ENCODE results near the gene CTNNA2.

CTNNA2 gene

DNA sequence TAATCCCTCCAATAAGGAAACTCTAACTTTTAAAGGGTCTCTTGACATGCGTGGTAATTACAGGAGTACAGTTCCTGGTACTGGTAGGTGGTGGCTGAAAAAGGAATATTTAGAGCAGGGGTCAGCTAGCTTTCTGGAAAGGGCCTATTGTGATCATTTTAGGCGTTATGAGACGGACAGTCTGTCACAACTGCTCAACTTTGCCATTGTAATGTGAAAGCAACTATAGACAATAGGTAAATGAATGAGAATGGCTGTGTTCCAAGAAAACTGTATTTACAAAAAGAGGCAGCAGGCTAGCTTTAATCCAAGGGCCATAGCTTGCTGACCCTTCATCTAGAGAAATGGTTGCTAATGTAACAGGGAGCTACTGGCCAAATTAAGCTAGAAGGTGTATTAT lies 969.4 kb downstream of the CTNNA2 start:
- no peak overlapping the region for H3K27ac ChIP-seq
- DNase-seq (ENCODE audit: low read depth, low spot score), result no peak

DNA sequence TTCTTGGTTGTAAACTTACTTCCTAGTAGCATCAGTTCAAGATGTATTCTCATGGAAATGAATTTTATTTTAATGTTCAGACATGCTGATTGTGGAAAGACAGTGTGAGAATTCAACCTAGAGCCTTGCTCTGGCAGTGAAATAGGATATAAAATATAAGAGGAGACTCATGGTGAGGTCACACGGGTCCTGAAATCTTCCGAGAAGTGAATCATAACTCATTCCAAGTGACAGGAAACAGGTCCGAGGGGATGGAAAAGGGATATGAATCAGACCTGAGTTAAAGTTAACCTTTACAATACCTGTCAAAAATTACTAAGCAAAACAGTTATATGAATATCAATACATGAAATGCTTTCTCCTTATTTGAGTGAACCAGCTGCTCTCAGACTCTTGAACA lies 976.9 kb downstream of the CTNNA2 start:
- peak overlapping the region; percentile 59 for H3K27ac ChIP-seq
- DNase-seq (ENCODE audit: low read depth, low spot score), result peak; percentile 51

DNA sequence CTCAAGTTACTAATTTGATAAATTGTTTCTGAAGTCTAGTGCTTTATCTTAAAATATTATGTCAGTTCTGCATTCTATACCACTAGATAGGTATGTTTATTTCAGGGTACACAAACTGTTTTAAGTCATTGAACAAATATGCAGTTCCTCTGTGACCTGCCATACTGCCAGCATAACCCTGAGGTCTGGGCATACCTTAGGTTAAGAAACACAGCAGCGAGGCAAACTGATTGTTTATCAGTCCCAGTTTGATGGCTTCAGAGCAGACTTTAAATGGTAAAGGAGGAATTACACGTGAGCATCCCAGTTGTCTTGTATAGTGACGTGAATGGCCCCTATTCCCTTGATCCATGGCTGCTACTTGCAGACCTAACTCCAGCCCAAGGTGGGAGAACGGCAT lies 978.1 kb downstream of the CTNNA2 start:
- no peak overlapping the region for H3K27ac ChIP-seq
- no peak for DNase-seq (ENCODE audit: low read depth, low spot score)

DNA sequence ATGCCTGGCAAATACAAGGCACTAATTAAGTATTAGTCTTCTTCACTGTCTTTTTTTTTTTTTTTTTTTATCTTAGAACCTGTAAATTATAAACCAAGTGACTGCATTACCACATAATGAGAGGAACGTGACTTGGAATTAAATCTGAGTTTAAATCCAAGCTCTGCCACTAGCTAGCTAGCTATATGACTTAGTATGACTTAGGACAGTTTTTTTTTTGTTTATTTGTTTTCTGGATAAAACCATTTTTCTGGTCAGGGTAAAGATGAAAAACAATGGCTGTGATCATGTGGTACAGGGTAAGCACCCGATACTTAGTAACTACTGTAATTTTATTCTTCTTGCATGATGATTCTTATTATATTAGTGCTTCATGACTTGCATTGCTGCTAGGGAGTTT lies 983.5 kb downstream of the CTNNA2 start:
- DNase-seq (ENCODE audit: low read depth, low spot score), result no peak
- H3K27ac ChIP-seq, result peak overlapping the region; percentile 16

DNA sequence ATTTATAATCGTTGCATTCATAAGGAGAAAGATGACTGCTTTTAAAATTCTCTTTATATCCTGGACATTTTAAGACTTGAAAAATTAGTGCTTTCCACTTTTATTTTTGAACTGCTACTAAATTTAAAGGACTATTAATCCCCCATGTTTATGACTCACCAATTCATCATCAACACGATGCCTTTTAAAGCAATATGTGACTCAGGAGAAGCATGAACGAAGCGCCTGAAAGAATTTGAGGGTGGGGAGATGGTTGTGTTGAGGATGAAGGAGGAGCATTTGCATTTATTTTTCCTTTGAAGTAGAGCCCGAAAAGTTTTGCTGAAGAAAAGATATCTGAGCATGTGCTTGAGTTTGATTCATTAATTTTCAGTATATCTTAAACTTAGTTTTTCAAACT lies 983.9 kb downstream of the CTNNA2 start:
- H3K27ac ChIP-seq, result peak overlapping the region; percentile 16
- DNase-seq (ENCODE audit: low read depth, low spot score), result peak; percentile 29

DNA sequence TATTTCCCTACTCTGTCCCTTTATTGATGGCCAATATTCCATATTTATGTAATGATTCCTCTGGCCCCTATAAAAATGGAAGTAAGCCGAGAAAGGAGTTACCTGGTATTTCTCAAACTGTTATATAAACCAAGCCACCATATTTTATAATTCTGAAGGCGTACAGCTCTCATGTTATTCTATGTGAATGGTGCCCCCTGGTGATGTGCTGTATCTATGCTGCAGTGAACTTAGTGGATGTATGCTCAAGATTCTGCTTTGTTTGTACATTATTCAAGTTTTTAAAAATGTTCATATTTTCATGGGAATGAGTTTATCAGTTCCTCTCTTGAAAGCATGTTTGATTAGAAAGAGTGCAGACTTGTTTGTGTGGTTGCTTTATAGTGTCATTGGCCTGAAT lies 986.2 kb downstream of the CTNNA2 start:
- H3K27ac ChIP-seq, result no peak overlapping the region
- DNase-seq (ENCODE audit: low read depth, low spot score), result peak; percentile 1

DNA sequence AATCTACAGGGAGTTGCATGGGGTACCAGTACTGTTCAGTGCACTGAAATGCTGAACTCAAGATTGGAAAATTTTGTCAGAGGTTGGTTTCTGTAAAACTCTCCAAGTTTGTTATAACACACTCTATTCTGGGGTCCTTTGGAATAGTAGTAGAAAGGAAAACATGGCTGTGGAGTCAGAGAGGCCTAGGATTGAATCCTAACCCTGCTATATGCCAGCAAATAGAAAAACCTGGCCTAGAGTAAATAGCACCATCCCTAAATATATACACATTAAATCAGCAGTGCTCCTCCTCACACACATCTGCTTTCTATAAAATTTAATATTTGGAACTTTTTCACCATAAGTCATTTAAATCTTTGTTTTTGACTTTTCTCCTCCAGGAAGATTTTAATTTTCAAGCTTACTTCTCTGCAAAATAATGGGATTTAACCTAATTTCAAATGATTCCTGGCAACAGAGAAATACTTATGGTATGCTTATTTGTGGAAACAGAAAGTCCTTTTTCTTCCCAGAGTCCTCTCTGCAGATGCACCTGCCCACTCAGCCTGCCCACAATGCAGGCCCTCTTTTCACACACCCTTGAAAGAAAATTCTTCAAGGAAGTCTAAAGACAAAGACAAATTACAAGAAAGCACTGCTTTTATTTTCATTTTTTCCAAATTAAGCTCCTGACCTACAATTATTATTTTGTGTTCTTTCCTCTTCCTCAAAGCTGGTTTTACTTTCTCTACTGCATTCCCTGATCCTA lies 989.2 kb downstream of the CTNNA2 start:
- no peak for DNase-seq (ENCODE audit: low read depth, low spot score)
- H3K27ac ChIP-seq, result no peak overlapping the region

DNA sequence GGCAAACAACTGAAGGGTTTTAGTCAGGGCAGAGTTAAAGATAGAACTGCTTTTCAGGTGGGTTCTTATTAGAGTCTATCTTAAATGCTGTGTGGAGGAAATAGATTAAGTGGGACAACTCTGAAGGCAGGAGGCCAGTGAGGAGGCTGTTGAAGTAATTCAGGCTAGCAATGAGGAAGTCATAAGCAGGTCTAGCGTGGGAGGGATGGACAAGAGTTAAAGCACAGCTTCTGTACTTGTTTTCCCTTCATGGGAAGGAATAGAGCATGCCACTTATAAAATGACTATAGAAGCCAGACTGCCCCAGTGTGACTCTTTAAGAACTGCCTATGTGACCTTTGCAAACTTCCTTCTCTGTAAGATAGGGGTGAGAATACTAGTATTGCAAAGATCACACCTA lies 993.7 kb downstream of the CTNNA2 start:
- H3K27ac ChIP-seq, result no peak overlapping the region
- DNase-seq (ENCODE audit: low read depth, low spot score), result no peak

DNA sequence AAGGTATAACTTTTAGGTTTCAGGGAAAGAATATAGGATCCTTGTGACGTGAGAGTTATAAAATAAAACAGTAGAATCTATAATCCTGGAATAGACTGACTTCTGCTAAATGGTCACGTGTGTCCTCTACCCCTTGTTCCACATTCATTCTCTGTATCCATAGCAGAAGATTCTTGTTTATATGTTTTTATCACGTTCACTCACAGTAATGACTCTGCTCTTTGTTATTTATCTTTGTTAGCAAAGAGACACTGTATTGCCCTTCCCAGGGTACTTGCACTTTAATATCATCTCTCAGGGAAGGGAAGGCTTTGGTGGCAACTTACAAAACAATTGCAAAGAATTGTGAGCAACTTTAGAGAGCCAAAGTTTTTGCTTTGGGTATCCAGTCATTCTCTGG lies 997.9 kb downstream of the CTNNA2 start:
- DNase-seq (ENCODE audit: low read depth, low spot score), result no peak
- H3K27ac ChIP-seq, result no peak overlapping the region

DNA sequence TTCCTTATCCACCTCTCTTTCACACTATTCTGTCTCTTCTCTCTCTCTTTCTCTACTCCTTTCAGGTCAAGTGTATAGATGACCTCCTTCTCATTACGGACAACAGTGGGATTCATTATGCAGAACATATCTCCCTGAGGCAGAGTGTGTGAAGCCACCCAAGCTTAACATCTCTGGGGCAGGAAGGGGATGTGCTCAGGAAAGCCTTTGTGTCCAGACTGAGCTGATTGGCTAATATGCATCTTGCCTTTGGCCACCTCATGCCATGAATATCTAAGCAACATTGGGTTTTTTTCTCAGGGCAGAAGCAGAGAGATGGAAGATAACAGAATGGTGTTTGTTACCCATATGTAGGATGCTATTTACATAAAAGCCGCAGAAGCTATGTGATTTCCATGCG lies 1003.1 kb downstream of the CTNNA2 start:
- no peak overlapping the region for H3K27ac ChIP-seq
- DNase-seq (ENCODE audit: low read depth, low spot score), result no peak

DNA sequence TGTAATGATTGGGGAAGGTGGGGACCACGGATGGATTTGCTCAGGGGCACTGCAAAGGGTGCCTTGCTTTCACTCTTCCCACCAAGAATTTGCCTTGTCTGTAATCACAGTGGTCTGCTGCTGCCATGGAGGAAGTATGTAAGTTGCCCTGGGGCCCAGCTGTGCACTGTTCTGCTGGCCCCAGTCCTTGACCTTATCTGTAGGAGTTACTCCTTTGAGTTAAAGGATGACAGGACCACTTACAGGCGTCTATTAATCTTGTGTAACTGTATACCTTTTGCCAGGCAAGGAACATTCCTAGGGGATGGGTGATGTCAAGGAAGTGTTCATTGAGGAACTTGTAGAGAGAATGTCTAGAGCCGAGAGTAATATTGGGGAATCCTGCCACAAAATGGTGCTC lies 1004.5 kb downstream of the CTNNA2 start:
- no peak for DNase-seq (ENCODE audit: low read depth, low spot score)
- no peak overlapping the region for H3K27ac ChIP-seq

DNA sequence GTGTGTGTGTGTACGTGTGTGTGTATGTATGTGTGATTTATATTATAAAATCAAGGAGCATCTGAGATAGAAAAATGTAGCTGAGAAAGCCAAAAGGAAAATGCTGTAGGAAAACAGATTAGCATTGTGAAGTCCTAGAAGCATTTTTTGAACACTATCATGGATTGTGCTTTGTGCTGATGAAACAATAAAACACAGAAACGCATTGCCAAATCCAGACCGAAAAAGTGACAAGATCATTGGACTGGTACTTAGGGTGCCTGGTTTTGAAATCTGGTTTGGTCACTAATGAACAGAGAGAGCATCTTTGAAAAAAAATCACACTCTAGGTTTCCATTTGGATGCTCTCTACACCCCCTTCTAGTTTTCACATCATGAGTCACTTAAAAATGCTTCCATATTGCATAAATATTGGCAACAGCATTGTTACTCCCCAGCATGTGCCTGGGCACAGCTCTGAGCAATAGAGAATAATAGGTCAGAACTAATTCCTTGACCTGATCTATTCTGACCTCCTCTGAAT lies 1006.3 kb downstream of the CTNNA2 start:
- H3K27ac ChIP-seq, result no peak overlapping the region
- DNase-seq (ENCODE audit: low read depth, low spot score), result no peak

DNA sequence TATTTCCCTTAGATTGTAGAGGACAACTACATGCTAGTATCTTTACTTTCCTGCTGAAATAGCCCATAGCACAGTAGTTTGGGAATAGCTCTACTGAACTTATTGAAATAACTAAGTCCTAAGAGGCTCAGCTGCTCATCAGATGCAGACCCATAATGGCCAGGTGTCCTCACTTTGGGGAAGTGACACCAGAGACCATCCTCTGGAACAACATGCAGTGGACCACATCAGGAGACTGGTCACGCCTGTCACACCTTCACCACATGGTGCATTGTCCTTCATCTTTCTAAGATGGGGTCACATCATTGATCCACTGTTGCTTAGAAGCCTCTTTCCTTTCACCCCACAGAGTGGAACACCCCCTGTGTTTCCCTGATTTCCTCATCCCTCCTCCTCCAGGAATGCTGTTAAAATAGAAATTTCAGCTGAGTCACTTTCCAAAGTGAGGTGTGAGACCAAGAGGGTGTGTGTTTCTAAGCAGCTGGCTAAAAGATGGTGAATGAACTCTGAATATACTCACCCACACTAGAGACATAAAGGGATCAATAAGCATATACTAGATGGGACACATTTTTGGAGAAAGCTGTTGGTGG lies 1006.9 kb downstream of the CTNNA2 start:
- H3K27ac ChIP-seq, result no peak overlapping the region
- DNase-seq (ENCODE audit: low read depth, low spot score), result no peak

DNA sequence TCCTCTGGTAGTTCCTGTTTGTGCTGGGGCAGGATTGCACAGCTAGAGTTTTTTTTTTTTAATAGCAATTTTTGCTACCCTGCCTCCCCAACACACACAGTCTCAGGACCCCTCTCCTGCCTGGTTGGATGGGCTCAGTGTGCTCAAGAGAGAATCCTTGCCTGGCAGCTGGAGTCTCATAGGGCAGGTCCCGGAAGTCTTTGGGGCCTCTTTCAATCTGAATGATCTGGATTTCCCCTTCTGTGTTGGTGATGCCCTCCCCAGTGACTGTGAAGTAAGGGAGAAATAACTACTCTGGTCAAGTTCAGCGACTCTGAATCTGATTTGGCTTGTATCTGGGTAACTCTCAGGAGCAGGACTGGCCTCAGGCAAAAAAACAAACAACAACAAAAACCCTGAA lies 1012.3 kb downstream of the CTNNA2 start:
- no peak for DNase-seq (ENCODE audit: low read depth, low spot score)
- H3K27ac ChIP-seq, result no peak overlapping the region

DNA sequence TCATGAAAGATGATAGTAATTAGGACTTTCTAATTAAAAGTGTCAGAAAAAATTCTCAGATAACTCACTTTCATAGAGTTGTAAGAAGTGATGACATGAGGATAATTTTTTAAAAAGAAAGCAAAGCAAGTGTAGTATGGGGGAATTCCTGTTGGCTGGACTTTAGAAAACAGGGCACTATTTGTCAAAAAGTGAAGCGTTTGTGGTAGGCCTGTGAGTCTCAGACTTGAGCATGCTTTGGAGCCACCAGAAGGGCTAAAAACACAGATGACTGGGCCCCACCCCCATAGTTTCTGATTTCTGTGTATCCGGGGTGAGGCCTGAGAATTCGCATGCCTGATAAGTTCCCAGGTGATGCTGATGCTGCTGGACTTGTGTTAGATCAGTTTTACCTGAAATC lies 1014.3 kb downstream of the CTNNA2 start:
- no peak for DNase-seq (ENCODE audit: low read depth, low spot score)
- H3K27ac ChIP-seq, result no peak overlapping the region

DNA sequence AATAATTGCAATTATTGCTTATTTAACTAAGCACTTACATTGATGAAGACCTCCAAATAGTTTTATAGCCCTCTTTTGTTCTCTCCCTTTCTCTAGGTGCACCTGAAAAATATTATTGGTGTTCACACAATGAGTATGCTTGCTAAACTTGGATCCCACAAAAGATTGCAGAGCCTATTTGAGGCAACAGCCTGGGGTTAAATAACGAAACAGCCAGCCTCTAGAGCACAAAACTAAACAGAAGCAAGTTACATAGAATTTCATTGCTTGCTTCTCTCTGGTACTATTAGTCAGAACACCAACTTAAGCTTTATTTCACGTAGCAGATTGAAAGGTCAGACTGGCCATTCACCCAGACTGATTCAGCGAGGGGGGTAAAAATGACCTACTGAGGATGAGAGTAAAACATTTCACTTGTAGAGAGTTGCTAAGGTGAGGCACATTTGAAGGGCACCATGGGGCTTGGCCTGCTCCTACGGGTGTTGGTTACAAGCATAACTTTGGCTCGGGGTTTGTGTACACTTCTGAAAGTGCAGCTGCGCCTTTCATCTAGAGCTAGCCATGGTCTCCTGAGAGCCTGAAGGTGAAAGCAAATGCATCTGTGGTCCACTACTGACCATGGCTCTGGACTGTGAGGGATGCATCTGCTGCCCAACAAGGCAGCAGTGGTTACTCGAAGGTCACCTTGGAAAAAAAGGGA lies 1016.8 kb downstream of the CTNNA2 start:
- DNase-seq (ENCODE audit: low read depth, low spot score), result no peak

DNA sequence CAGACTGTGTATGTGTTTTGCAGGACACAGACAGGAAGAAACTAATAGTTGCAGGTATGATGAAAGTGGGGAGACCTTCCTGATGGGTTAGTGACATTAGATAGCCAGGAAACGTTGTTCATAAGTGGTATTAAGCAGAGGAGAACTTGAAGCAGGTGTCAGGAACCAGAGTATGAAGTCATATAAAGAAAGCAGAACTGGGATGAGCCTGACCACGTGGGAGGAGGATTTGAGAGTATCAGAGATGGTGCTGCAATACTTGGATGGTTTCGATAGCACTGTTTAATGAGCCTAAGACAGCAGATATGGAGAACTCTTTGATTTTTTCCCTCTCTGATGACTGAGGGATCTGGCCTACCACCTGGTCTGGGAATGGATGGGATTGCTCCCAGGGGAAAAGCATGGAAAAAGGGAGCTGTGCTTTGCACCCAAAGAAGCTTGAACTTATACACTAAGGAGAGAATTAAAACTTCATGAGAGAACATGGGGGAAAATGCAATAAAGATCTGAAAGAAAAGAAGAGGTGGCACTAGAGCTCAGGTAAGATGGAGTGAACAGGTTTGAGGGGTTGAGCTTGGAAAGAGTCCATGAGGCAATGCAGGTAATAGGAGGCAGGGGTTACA lies 1017.7 kb downstream of the CTNNA2 start:
- DNase-seq (ENCODE audit: low read depth, low spot score), result no peak
- H3K27ac ChIP-seq, result no peak overlapping the region

More for the DNA sequence above, 1016.8 kb downstream of the CTNNA2 start:
- no peak overlapping the region for H3K27ac ChIP-seq

DNA sequence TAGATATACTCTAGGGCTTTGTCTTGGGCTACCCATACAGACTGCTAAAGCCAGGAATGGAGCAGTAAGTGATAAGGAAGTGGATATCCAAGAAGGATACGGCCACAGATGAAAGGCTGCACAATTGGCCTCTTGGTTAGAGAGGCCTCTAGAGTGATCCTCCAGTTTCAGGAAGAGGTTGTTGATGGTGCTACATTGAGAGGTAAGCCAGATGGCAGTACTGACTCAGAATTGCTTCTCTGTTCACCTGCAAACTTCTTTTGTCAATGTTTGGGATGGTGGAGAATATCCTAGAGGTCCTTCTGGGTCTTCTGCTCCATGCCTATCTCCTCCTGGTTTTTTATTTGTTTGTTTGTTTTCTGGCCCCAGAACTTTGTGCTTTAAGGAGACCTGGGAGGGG lies 1018.5 kb downstream of the CTNNA2 start:
- no peak overlapping the region for H3K27ac ChIP-seq
- DNase-seq (ENCODE audit: low read depth, low spot score), result no peak

DNA sequence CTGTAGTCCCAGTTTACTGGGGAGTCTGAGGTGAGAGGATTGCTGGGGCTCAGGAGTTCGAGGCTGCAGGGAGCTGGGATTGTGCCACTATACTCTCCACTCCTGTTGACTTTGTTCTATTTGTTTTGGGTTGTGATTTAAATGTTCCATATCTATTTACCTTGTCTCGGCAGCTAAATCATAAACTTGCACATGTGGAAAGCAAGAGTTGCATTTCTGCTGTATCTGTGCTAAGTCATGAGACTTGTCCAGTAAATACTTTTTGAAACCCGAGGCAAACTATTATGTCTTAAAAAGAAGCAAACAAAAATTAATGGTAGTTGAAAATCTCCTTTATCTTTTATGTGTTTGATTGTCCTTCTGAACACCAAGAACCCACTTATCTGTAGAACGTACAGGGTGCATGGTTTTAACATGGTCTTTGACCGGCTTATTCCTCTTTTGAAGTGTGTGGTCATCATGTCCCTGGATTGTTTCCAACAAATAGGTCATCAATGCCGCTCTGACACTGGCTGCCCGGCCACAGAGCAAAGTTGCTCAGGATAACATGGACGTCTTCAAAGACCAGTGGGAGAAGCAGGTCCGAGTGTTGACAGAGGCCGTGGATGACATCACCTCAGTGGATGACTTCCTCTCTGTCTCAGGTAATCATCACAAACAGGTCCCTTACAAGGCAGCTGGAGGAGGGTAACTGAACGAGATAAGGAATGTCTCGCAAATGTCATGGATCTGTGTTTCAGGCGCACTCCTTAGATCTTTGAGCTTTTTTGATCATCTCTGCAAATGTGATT lies 1032.8 kb downstream of the CTNNA2 start:
- H3K27ac ChIP-seq, result no peak overlapping the region
- no peak for DNase-seq (ENCODE audit: low read depth, low spot score)

DNA sequence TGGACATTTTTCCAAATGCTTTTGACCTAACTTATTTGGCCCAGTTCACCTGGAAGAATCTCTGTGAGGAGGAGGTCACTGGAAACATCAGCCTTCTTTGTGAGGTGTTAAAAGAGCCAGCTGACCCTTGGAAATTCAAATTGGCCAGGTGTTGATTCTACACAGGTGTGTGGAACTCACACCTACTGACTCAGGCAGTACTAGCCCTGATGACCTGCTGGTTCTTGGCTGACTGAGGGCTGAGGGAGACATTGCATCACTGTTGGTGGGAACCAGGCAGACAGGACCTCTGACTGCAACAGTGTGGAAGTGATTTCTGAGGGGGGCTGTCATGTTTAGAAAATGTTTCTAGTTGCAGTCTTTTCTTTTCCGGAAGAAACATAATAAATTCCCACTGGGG lies 1033.9 kb downstream of the CTNNA2 start:
- no peak overlapping the region for H3K27ac ChIP-seq
- no peak for DNase-seq (ENCODE audit: low read depth, low spot score)
